HepG2 (cell line): ENCODE results near the gene CERS3. TPM values are rescaled to one million over a fixed set of nuclear protein-coding genes. Genes with fewer than 3 reads are reported as not detected.

Experiments used
- ATAC-seq: fragments of 200-7000 bp; cut with Tn5 transposase; 3 replicates; pipeline ENCODE4 v1.9.1; 2020; ENCODE audit warnings: mild to moderate bottlenecking, moderate library complexity
- BruUV-seq: library from RNA; stranded (reverse); fragments of 400-500 nt; replicated peaks from 2 replicates; lab custom pipeline; 2021; lab: Mats Ljungman, UMichigan
- CTCF ChIA-PET: fragments of 300-600 bp; formaldehyde crosslinking; extraction: SDS; loops from one replicate; lab custom pipeline; 2021; ENCODE audit warnings: low total read pairs, inconsistent platforms, low intra/inter-chr PET ratio; lab: Yijun Ruan, JAX
- POLR2A ChIA-PET: fragments of 350-600 bp; sonication (Branson Sonifier 250); formaldehyde crosslinking; loops from one replicate; lab custom pipeline; 2020; ENCODE audit warnings: antibody characterized with exemption, inconsistent platforms; lab: Yijun Ruan, JAX
- DNase-seq: peaks from one replicate; pipeline ENCODE4 v3.0.0-alpha.2; 2015; ENCODE audit warnings: low spot score
- FAIRE-seq: peaks from 3 replicates; lab custom pipeline; 2011; peaks lifted over from hg19 to GRCh38; lab: Jason Lieb, UNC
- H2AFZ ChIP-seq: one replicate; pipeline ENCODE4 v1.6.1; 2011; ENCODE audit warnings: low read length, inconsistent platforms
- H3K27ac ChIP-seq: fragments of 300-600 bp; 3 replicates; pipeline ENCODE4 v1.8.0; 2011; ENCODE audit warnings: mixed run types, mild to moderate bottlenecking, mixed read lengths, low read length, inconsistent platforms; ENCODE audit not compliant: insufficient read depth; ENCODE audit errors: extremely low read length
- H3K27me3 ChIP-seq, 2 experiments: fragments of 200-600 bp in 1 of 2; 2 replicates in 1 of 2; 3 replicates in 1 of 2; pipeline versions ENCODE4 v1.6.0 to v1.8.0; 2011; ENCODE audit warnings: low read length in 2 of 2, mild to moderate bottlenecking in 2 of 2, moderate library complexity in 2 of 2, inconsistent platforms in 1 of 2; ENCODE audit not compliant: insufficient read depth in 2 of 2, control insufficient read depth in 1 of 2
- H3K36me3 ChIP-seq, 2 experiments: fragments of 200-600 bp in 1 of 2; replicated peaks in 1 of 2; 2 replicates in 1 of 2; 3 replicates in 1 of 2; pipeline versions ENCODE4 v1.5.1 to v1.8.0; 2011; ENCODE audit warnings: low read length in 2 of 2, inconsistent platforms in 1 of 2; ENCODE audit not compliant: insufficient read depth in 2 of 2, control insufficient read depth in 1 of 2
- H3K4me1 ChIP-seq: 2 replicates; pipeline ENCODE4 v1.5.1; 2012; ENCODE audit warnings: low read length, inconsistent platforms; ENCODE audit not compliant: insufficient read depth
- H3K4me2 ChIP-seq: 2 replicates; pipeline ENCODE4 v1.6.0; 2011; ENCODE audit warnings: low read depth, low read length, inconsistent platforms
- H3K4me3 ChIP-seq, 3 experiments: fragments of 200-600 bp in 1 of 3; sonication (generic), shearing (Covaris generic) in 1 of 3; replicated peaks in 1 of 3; 2 replicates each; pipeline ENCODE4 v1.5.1; 2011 to 2016; ENCODE audit warnings: low read length in 3 of 3, inconsistent platforms in 2 of 3, low read depth in 2 of 3, mild to moderate bottlenecking in 2 of 3, control low read depth in 1 of 3, mixed read lengths in 1 of 3; ENCODE audit not compliant: insufficient read depth in 1 of 3
- H3K79me2 ChIP-seq: one replicate; pipeline ENCODE4 v1.6.1; 2011; ENCODE audit warnings: low read length, inconsistent platforms; ENCODE audit not compliant: insufficient read depth
- H3K9ac ChIP-seq: 2 replicates; pipeline ENCODE4 v1.6.0; 2011; ENCODE audit warnings: mild to moderate bottlenecking, low read depth, low read length, inconsistent platforms; ENCODE audit not compliant: insufficient read depth
- H3K9me3 ChIP-seq: 2 replicates; pipeline ENCODE4 v1.5.1; 2012; ENCODE audit warnings: mild to moderate bottlenecking, low read length
- H4K20me1 ChIP-seq: 2 replicates; pipeline ENCODE4 v1.6.0; 2011; ENCODE audit warnings: inconsistent platforms, mild to moderate bottlenecking, low read length, moderate library complexity; ENCODE audit not compliant: insufficient read depth
- ETV5 ChIP-seq: IDR thresholded peaks from 2 replicates; pipeline ENCODE4 v1.6.1; 2018; ENCODE audit warnings: missing biosample characterization, missing genetic modification reagents, inconsistent platforms, borderline replicate concordance
- FOSL1 ChIP-seq: sonication (generic); formaldehyde crosslinking; IDR thresholded peaks from 2 replicates; pipeline ENCODE4 v1.9.0; 2021; ENCODE audit warnings: missing genetic modification reagents, borderline replicate concordance
- HNRNPLL ChIP-seq: fragments of 200-400 bp; formaldehyde crosslinking; IDR thresholded peaks from 2 replicates; pipeline ENCODE4 v1.6.1; 2017; ENCODE audit warnings: mild to moderate bottlenecking, low read depth, low read length; ENCODE audit not compliant: poor library complexity, severe bottlenecking
- HOXA7 ChIP-seq: sonication (generic); formaldehyde crosslinking; IDR thresholded peaks from 2 replicates; pipeline ENCODE4 v1.8.1; 2022; ENCODE audit warnings: mild to moderate bottlenecking, missing genetic modification reagents, moderate library complexity
- NFRKB ChIP-seq: fragments of 450-650 bp; IDR thresholded peaks from 2 replicates; pipeline ENCODE4 v1.6.1; 2017
- RBAK ChIP-seq: sonication (generic); formaldehyde crosslinking; IDR thresholded peaks from 2 replicates; pipeline ENCODE4 v1.5.1; 2020; ENCODE audit warnings: mild to moderate bottlenecking, missing genetic modification reagents
- RORA ChIP-seq: sonication (generic); formaldehyde crosslinking; IDR thresholded peaks from 2 replicates; pipeline ENCODE4 v1.5.0; 2020; ENCODE audit warnings: mild to moderate bottlenecking, missing genetic modification reagents, moderate library complexity
- SMC3 ChIP-seq: IDR thresholded peaks from 2 replicates; pipeline ENCODE4 v1.6.1; 2011; ENCODE audit warnings: low read length, improper control_type of control experiment
- SP5 ChIP-seq: IDR thresholded peaks from 2 replicates; pipeline ENCODE4 v1.6.1; 2016; ENCODE audit warnings: low read depth, borderline replicate concordance
- SRF ChIP-seq: IDR thresholded peaks from 2 replicates; pipeline ENCODE4 v1.6.1; 2011; ENCODE audit warnings: mild to moderate bottlenecking, low read depth, low read length, moderate library complexity
- SRSF4 ChIP-seq: fragments of 200-400 bp; formaldehyde crosslinking; IDR thresholded peaks from one replicate; pipeline ENCODE4 v1.6.1; 2018; ENCODE audit warnings: mild to moderate bottlenecking, low read depth, low read length, moderate library complexity; ENCODE audit not compliant: poor library complexity, severe bottlenecking
- TBX2 ChIP-seq: sonication (generic); formaldehyde crosslinking; IDR thresholded peaks from 2 replicates; pipeline ENCODE4 v1.5.0; 2020; ENCODE audit warnings: missing genetic modification reagents, mild to moderate bottlenecking, borderline replicate concordance
- TCF7L2 ChIP-seq: IDR thresholded peaks from 2 replicates; pipeline ENCODE4 v1.6.1; 2011; ENCODE audit warnings: mild to moderate bottlenecking, low read depth, low read length, moderate library complexity
- ZNF674 ChIP-seq: sonication (generic); formaldehyde crosslinking; IDR thresholded peaks from 2 replicates; pipeline ENCODE4 v1.5.0; 2020; ENCODE audit warnings: low read depth, mild to moderate bottlenecking, missing genetic modification reagents
- ZNF724P ChIP-seq: sonication (generic); formaldehyde crosslinking; IDR thresholded peaks from 2 replicates; pipeline ENCODE4 v1.8.0; 2022; ENCODE audit warnings: missing genetic modification reagents, borderline replicate concordance
- WGBS: methylation state at CpG from one replicate; pipeline ENCODE4 v1.1.6; 2017; ENCODE audit warnings: low lambda C conversion rate; 5-methylcytosine and 5-hydroxymethylcytosine counted together
- in situ Hi-C: cut with HindIII; loops from 2 replicates; pipeline ENCODE4 v1.10.0; 2017; ENCODE audit warnings: low pct_unique_long_range_greater_than_20kb; ENCODE audit not compliant: extremely low pct_ligation_motif_present
- intact Hi-C: fragments of 100-400 bp; cut with micrococcal nuclease; formaldehyde crosslinking; loops from one replicate; pipeline ENCODE4 v1.10.0; 2022; ENCODE audit not compliant: unreplicated experiment
- polyA plus RNA-seq, 8 experiments: library from polyadenylated mRNA; depleted of rRNA in 3 of 8; stranded (reverse) in 7 of 8; unstranded in 1 of 8; fragments of >200 nt; fragmentation: Illumina TruSeq in 4 of 8; extraction: Trizol in 4 of 8; gene quantifications; 2 replicates each; pipeline versions ENCODE4 v1.2.1 to v1.2.3, GENCODE V29; 2011 to 2016; ENCODE audit warnings: low read depth in 4 of 8, missing spikeins in 1 of 8, mixed read lengths in 1 of 8; ENCODE audit not compliant: insufficient read depth in 1 of 8
- total RNA-seq, 5 experiments: library from RNA; depleted of rRNA; stranded (reverse); fragments of >200 nt; fragmentation: Illumina TruSeq; extraction: Trizol; gene quantifications; 2 replicates each; pipeline ENCODE4 v1.2.3, GENCODE V29; 2016; ENCODE audit warnings: low read depth in 1 of 5
- TF ChIP-seq, protein P1 (sequence below): fragments of 450-650 bp; IDR thresholded peaks from 2 replicates; pipeline ENCODE4 v1.6.1; 2017; ENCODE audit warnings: mild to moderate bottlenecking

Gene CERS3
- total and polyA plus RNA-seq, 2 of the 13 experiments (the other 11 are each of a cell fraction or from before 2014, with no cell fraction given) = not detected

- FAIRE-seq = no peak
- no peak overlapping the region for H3K27ac ChIP-seq
- WGBS = 6% methylated on average over 2 of the region's 2 CpGs
- in situ Hi-C loops (no loop called here), intact Hi-C loops (no loop called here)
- CTCF ChIA-PET = no interaction called here
- no peak for ATAC-seq
- no peak for DNase-seq
- H3K27me3 ChIP-seq = peaks cover 1 to 12% of the 10 kb centered on the region in 2 experiments; a peak in 3 of 5 replicates
- TF ChIP-seq RORA (CRISPR knock-in tag) = no peak
- no peak for TF ChIP-seq ZNF724P (CRISPR knock-in tag)
- TF ChIP-seq SRSF4 = no peak
- no peak for TF ChIP-seq SMC3
- TF ChIP-seq FOSL1 = no peak
- no peak for TF ChIP-seq HNRNPLL
- no peak for TF ChIP-seq NFRKB
- no peak for TF ChIP-seq ETV5 (CRISPR knock-in tag)
- TF ChIP-seq SP5 = no peak
- TF ChIP-seq RBAK (CRISPR knock-in tag) = no peak
- no peak for TF ChIP-seq ZNF674
- TF ChIP-seq, protein P1, sequence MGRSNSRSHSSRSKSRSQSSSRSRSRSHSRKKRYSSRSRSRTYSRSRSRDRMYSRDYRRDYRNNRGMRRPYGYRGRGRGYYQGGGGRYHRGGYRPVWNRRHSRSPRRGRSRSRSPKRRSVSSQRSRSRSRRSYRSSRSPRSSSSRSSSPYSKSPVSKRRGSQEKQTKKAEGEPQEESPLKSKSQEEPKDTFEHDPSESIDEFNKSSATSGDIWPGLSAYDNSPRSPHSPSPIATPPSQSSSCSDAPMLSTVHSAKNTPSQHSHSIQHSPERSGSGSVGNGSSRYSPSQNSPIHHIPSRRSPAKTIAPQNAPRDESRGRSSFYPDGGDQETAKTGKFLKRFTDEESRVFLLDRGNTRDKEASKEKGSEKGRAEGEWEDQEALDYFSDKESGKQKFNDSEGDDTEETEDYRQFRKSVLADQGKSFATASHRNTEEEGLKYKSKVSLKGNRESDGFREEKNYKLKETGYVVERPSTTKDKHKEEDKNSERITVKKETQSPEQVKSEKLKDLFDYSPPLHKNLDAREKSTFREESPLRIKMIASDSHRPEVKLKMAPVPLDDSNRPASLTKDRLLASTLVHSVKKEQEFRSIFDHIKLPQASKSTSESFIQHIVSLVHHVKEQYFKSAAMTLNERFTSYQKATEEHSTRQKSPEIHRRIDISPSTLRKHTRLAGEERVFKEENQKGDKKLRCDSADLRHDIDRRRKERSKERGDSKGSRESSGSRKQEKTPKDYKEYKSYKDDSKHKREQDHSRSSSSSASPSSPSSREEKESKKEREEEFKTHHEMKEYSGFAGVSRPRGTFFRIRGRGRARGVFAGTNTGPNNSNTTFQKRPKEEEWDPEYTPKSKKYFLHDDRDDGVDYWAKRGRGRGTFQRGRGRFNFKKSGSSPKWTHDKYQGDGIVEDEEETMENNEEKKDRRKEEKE = no peak
- TF ChIP-seq TCF7L2 = no peak
- TF ChIP-seq HOXA7 (CRISPR knock-in tag) = no peak
- TF ChIP-seq SRF = no peak
- TF ChIP-seq TBX2 (CRISPR knock-in tag) = no peak
- H3K36me3 ChIP-seq = no peaks in the 10 kb centered on the region
- H3K4me1 ChIP-seq = no peaks in the 10 kb centered on the region
- H3K9ac ChIP-seq = no peak overlapping the region
- no peaks in the 10 kb centered on the region for H3K79me2 ChIP-seq
- no TSS peak for BruUV-seq
- H2AFZ ChIP-seq = no peak overlapping the region
- POLR2A ChIA-PET = no interaction called here
- no peaks in the 10 kb centered on the region for H3K9me3 ChIP-seq
- no peaks in the 10 kb centered on the region for H4K20me1 ChIP-seq
- no peak overlapping the region for H3K4me2 ChIP-seq
- H3K4me3 ChIP-seq = no peak overlapping the region
Measured at GRCh38 chr15:100537331-100537730, 8.6 kb upstream of the CERS3 start.
